KBM-7 (cell line): ENCODE results near the gene MS4A13.
"Not testable (repeated sequence)": the region's sequence is repeated elsewhere in the genome, so short reads cannot be mapped to it uniquely, and the experiment has no call there.

Source experiments
- DNase-seq: peaks from one replicate; pipeline ENCODE4 v3.0.0-alpha.2; 2015
- in situ Hi-C: fragments of 300-500 bp; cut with MboI; formaldehyde crosslinking; loops from 2 replicates; pipeline ENCODE4 v1.14.3; 2020; ENCODE audit warnings: low sequenced_read_pairs, low pct_unique_long_range_greater_than_20kb, mixed read lengths

The MS4A13 gene

GRCh38 chr11:60528465-60528864, 13.3 kb downstream of the MS4A13 start:
- DNase-seq = no peak
- in situ Hi-C loops = no loop called here

DNA sequence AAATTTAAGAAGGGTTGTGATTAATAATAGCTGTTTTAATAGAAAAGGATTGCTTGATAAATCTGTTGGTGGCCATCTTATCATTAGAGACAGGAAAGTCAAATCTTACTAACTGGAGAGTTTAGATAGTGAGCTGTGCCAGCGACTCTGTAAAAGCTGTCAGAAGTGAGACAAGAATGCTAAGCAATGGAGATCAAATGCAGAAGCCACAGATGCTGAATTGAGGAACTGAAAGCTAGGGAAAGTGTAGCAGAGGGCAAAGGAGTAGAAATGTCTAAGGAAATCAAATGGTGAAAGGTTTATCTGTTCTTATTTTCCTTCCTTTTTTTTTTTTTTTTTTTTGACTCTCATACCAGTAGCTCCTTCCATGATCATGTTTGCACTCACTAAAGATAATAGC, 13.7 kb downstream of the MS4A13 start:
- peak; percentile 86 for DNase-seq
- in situ Hi-C loops = no loop called here

DNA sequence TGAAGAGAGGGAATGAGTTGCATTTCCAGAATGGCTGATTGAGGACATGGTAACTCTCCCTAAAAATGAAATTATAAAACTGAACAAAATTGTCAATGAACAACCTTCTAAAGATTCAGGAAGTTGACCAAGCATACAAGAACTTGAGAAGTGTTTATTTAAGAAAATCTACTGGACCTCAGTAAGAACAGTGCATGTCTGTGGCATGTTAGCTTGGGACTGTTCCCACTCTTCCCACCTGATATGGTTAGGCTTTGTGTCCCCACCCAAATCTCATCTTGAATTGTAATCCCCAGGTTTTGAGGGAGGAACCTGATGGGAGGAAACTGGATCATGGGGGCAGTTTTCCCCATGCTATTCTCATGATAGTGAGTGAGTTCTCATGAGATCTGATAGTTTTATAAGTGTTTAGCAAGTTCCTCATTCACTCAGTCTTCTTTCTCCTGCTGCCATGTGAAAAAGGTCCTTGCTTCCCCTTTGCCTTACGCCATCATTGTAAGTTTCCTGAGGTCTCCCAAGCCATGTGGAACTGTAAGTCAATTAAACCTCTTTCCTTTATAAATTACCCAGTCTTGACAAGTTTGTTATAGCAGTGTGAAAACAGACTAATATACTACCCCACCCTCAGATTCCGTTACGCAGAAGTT, 15.4 kb downstream of the MS4A13 start:
- in situ Hi-C loops = no loop called here
- peak; percentile 82 for DNase-seq

GRCh38 chr11:60532383-60532782, 17.2 kb downstream of the MS4A13 start:
- in situ Hi-C loops, DNase-seq: not testable (repeated sequence)

DNA sequence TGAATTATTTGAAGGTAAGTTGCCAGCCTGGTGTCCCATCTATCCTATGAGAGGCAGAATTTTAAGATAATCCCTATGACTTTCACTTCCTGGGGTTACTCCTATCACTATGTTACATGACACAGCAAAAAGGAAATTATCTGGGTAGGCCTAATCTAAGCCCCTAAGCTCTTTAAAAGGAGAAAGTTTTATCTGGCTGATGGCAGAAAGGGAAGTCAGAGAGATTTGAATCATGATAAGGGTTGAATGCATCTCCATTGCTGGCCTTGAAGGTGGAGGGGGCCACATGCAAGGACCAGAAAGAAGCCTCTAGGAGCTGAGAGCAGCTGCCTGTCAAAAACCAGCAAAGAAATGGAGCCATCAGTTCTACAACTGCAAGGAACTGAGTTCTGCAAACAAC, 23.4 kb downstream of the MS4A13 start:
- peak; percentile 45 for DNase-seq
- in situ Hi-C loops = not testable (repeated sequence)

GRCh38 chr11:60544077-60544476, 28.9 kb downstream of the MS4A13 start:
- in situ Hi-C loops = no loop called here
- no peak for DNase-seq

DNA sequence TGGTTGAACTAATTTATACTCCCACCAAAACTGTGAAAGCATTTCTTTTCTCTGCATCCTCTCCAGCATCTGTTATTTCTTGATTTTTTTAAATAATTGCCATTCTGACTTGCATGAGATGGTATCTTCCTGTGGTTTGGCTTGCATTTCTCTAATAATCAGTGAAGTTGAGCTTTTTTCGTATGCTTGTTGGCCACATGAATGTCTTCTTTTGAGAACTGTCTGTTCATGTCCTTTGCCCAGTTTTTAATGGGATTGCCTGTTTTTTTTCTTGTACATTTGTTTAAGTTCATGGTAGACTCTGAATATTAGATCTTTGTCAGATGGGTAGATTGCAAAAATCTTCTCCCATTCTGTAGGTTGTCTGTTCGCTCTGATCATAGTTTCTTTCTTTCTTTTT, 46.1 kb downstream of the MS4A13 start:
- in situ Hi-C loops = no loop called here
- no peak for DNase-seq

DNA sequence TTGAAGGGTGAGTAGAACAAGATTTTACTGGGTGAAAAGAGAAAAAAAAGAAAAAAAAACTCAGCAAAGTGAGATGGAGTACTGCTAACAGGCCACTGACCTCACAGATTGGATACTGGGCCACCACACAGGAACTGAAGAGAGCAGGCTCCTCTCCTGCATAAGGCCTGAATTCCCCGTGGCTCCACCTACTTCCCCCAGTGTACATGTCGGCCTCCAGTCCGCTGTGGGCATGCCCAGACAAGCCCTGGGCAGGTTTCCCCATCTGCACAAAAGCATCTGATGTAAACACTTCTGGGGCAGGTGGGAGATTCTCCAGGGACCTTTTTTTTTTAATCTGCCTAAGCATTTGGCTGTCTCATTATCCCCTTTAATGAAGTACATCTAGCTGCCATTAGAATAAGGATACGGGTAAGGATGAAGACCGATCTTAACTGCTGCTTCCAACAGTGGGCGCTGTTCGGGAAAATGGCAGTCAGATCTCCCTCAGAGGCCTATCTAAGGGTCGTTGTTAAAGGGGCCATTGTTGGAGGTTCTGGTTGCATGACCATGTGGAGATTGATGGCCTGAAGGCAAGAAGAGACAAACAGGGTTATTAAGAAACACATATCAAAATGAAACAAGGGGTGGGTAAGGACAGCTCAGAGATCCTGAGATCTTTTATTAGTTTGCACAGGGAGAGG, 48.5 kb downstream of the MS4A13 start:
- in situ Hi-C loops = no loop called here

GRCh38 chr11:60566776-60567175, 51.6 kb downstream of the MS4A13 start:
- in situ Hi-C loops = no loop called here
- DNase-seq = peak; percentile 80

More for the DNA sequence above, 48.5 kb downstream of the MS4A13 start:
- DNase-seq = peak; percentile 82

GRCh38 chr11:60570970-60571369, 55.8 kb downstream of the MS4A13 start:
- DNase-seq = no peak
- in situ Hi-C loops = no loop called here

DNA sequence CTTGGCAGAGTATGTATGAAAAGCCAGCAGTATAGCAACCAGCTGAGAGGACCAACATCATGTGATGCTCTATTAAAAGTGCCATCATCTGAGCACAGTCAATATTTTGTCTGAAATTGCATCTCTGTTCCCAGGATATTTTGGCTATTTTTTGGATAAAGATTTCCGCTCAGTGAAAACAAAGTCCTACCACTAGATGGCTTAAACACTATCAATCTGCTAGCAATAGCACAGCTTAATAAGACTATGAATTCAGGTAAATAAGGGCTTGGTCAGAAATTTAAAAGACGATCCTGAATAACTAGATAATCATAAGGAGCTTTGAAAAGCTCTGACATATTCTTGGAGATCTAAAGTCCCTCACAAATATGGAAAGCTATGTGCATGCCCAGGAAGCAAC, 74.4 kb downstream of the MS4A13 start:
- no peak for DNase-seq
- in situ Hi-C loops = no loop called here
